MCF 10A (cell line): ENCODE results near the gene HEMGN. TPM values are rescaled to one million over a fixed set of nuclear protein-coding genes. Genes with fewer than 3 reads are reported as not detected.

ENCODE experiments used
- BruUV-seq: library from RNA; stranded (reverse); fragments of 400-500 nt; replicated peaks from 2 replicates; lab custom pipeline; 2021; lab: Mats Ljungman, UMichigan
- CTCF ChIA-PET: fragments of 300-600 bp; sonication (Branson Sonifier 250); formaldehyde crosslinking; extraction: SDS; loops from one replicate; lab custom pipeline; 2021; ENCODE audit warnings: antibody characterized with exemption, inconsistent platforms; lab: Yijun Ruan, JAX
- POLR2A ChIA-PET: fragments of 300-600, 350-650 bp; sonication (Branson Sonifier 250); formaldehyde crosslinking; extraction: SDS; loops from one replicate; lab custom pipeline; 2020; ENCODE audit warnings: antibody characterized with exemption, inconsistent platforms; lab: Yijun Ruan, JAX
- DNase-seq: peaks from one replicate; pipeline ENCODE4 v3.0.0-alpha.2; 2018; ENCODE audit not compliant: unreplicated experiment
- H3K27ac Mint-ChIP-seq: one replicate; pipeline ENCODE4 v1.8.0; 2022; ENCODE audit warnings: mild to moderate bottlenecking, low read depth, mixed read lengths; ENCODE audit not compliant: unreplicated experiment
- H3K27me3 Mint-ChIP-seq: one replicate; pipeline ENCODE4 v1.8.0; 2022; ENCODE audit warnings: mixed read lengths; ENCODE audit not compliant: insufficient read depth, unreplicated experiment
- H3K36me3 Mint-ChIP-seq: one replicate; pipeline ENCODE4 v1.8.0; 2022; ENCODE audit warnings: mild to moderate bottlenecking, moderate library complexity, mixed read lengths; ENCODE audit not compliant: insufficient read depth, unreplicated experiment
- H3K4me1 Mint-ChIP-seq: one replicate; pipeline ENCODE4 v1.8.0; 2022; ENCODE audit warnings: mixed read lengths; ENCODE audit not compliant: insufficient read depth, unreplicated experiment
- H3K4me3 Mint-ChIP-seq: one replicate; pipeline ENCODE4 v1.8.0; 2022; ENCODE audit warnings: mild to moderate bottlenecking, moderate library complexity, mixed read lengths; ENCODE audit not compliant: unreplicated experiment
- H3K9me3 Mint-ChIP-seq: one replicate; pipeline ENCODE4 v1.8.0; 2022; ENCODE audit warnings: mixed read lengths; ENCODE audit not compliant: unreplicated experiment
- intact Hi-C: fragments of 100-400 bp; cut with micrococcal nuclease; formaldehyde crosslinking; loops from 2 replicates; pipeline ENCODE4 v1.14.1; 2022
- total RNA-seq: library from RNA; stranded (reverse); gene quantifications from 2 replicates; pipeline ENCODE4 v1.2.3, GENCODE V29; 2022
- TF ChIP-seq, protein P1 (sequence below): fragments of 200-600 bp; IDR thresholded peaks from one replicate; pipeline ENCODE4 v1.8.0; 2022; ENCODE audit warnings: antibody characterized with exemption, mild to moderate bottlenecking; ENCODE audit not compliant: unreplicated experiment

Gene HEMGN
- total RNA-seq, 1 experiment from 2014 or later: not detected

DNA sequence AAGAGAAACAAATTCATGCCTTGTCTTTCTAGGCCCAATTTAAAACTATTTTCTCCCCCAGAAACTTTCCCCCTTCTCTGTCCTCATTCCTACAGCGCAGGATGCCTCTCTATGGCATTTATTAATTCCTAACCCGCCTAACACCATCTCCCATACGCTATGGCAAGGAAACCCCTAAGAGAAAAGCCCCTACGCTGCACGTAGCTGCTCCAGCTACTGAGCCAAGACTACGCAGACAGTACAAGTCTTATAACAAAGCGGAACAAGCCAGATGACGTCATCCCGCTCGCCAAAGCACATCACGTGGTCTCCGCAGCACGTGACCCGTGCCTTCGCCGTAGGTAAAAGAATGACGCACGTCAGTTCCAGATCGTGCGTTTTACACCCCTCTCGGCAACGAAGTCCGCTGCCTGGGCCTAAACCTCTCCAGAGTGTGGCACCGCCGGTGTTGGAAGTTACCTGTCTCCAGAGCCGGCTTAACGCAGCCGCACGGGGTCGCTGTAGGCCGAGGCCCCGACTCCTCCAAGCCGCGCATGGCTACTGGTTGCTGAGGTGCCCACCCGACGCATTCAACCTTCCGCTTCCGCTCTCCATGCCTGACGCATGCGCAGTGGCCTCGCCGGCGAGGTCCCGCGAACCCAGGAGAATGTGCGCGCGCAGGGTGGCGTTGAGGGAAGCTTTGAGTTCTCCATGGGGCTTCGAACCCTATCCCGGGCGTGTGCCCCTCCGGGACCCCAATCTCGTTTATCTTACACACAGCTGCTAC is 15.8 kb downstream of the HEMGN start, which contains the start of gene TRMO:
TSS of gene TRMO (minus strand) at position 542 of the 766 bp plus-strand sequence. CDS start at position 535, 7 bp downstream.
- H3K27me3 Mint-ChIP-seq: peaks cover 25% of the 10 kb centered on the region
- peak; percentile 97 for DNase-seq

DNA sequence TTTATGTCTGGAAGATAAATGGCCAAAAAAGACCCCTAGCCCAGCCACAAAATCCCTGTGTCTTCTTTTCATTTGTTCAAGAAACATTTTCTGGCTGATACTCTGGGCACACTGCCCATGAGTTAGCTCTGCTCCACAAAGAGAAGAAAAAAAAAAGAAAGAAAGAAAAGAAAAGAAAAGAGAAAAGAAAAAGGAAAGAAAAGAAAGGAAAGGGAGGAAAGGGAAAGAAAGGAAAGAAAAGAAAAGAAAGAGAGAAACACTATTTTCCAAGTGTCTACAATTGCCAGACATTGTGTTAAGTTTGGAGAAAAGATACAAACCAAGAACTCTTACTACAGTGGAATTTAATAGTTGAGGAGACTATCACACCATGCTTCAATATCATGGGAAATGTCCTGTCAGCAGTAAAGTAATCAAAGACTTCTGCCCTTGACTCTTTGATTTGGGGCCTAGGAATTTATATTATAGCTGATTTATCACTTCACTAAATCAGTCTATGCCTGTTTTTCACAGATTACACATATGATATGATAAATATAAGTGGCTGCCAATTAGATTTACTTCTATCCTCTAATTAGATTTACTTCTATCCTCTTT is 18.7 kb downstream of the HEMGN start:
- POLR2A ChIA-PET: interaction anchor here (0.6 to 5.8 kb wide), 7 partner anchors 8 to 353 kb away, joined by 3 to 91 read pairs (median 3); partner anchors contain the start of gene ANP32B
- no peak for DNase-seq
- Mint-ChIP-seq H3K36me3 (peaks cover 28% of the 10 kb centered on the region), H3K4me1 (peaks cover 19% of the 10 kb centered on the region), H3K9me3 (no peaks in the 10 kb centered on the region), H3K27me3 (peaks cover 3% of the 10 kb centered on the region), H3K4me3 (no peak overlapping the region), H3K27ac (peak overlapping the region; percentile 80)
- intact Hi-C loops: no loop called here
- TF ChIP-seq, protein P1, sequence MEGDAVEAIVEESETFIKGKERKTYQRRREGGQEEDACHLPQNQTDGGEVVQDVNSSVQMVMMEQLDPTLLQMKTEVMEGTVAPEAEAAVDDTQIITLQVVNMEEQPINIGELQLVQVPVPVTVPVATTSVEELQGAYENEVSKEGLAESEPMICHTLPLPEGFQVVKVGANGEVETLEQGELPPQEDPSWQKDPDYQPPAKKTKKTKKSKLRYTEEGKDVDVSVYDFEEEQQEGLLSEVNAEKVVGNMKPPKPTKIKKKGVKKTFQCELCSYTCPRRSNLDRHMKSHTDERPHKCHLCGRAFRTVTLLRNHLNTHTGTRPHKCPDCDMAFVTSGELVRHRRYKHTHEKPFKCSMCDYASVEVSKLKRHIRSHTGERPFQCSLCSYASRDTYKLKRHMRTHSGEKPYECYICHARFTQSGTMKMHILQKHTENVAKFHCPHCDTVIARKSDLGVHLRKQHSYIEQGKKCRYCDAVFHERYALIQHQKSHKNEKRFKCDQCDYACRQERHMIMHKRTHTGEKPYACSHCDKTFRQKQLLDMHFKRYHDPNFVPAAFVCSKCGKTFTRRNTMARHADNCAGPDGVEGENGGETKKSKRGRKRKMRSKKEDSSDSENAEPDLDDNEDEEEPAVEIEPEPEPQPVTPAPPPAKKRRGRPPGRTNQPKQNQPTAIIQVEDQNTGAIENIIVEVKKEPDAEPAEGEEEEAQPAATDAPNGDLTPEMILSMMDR: no peak
- CTCF ChIA-PET: interaction anchor here (0.9 to 5.4 kb wide), 2 partner anchors 18 to 856 kb away, joined by 3 to 41 read pairs; no protein-coding TSS in a partner anchor
- no TSS peak for BruUV-seq

More for the DNA sequence above, 15.8 kb downstream of the HEMGN start, which contains the start of gene TRMO:
- peak within 1 kb of the TSS; percentile 100 for H3K27ac Mint-ChIP-seq
- BruUV-seq: TSS peak; percentile 95
- TF ChIP-seq, protein P1: peak; percentile 36
- H3K4me1 Mint-ChIP-seq: peaks cover 19% of the 10 kb centered on the region
- peaks cover 17% of the 10 kb centered on the region for H3K36me3 Mint-ChIP-seq
- CTCF ChIA-PET: interaction anchor here (0.6 to 5.4 kb wide), 23 partner anchors 12 to 1213 kb away, joined by 3 to 41 read pairs (median 4); partner anchors contain the start of gene NANS
- POLR2A ChIA-PET: interaction anchor here (0.6 to 5.8 kb wide), 33 partner anchors 9 to 333 kb away, joined by 3 to 91 read pairs (median 5); partner anchors contain the start of genes ANP32B, NANS, NCBP1 and TBC1D2
- H3K9me3 Mint-ChIP-seq: no peaks in the 10 kb centered on the region
- H3K4me3 Mint-ChIP-seq: peak within 1 kb of the TSS; percentile 87
- intact Hi-C loops: loop anchor here (5.0 kb wide), 2 partner anchors 135 to 285 kb away; partner anchors contain the start of gene NANS

DNA sequence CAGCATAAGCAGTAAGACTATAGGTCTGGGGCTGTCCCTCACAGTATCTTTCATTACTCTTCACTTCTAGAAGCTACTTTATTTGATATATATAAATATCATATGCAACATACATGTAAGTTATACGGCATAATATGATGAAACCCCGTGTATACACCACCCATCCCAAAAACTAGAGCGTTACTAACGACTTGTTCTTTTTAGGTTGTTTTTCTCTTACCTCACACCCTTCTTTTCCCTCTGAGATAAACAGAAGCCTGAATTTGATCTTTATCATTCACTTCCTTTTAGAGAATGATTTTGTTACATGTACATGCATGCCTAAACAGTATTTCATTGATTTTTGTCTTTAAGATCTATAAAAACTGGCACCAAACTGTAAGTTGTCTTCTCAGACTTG is 19.4 kb downstream of the HEMGN start:
- Mint-ChIP-seq H3K4me3 (no peak overlapping the region), H3K27me3 (no peaks in the 10 kb centered on the region), H3K4me1 (peaks cover 19% of the 10 kb centered on the region), H3K36me3 (peaks cover 35% of the 10 kb centered on the region), H3K9me3 (no peaks in the 10 kb centered on the region), H3K27ac (peak overlapping the region; percentile 80)
- POLR2A ChIA-PET: interaction anchor here (0.5 kb wide), 1 partner anchor 214 kb away, joined by 3 read pairs; no protein-coding TSS in a partner anchor
- TF ChIP-seq, protein P1: no peak
- BruUV-seq: no TSS peak
- intact Hi-C loops: no loop called here
- CTCF ChIA-PET: interaction anchor here (0.6 kb wide), 1 partner anchor 215 kb away, joined by 3 read pairs; no protein-coding TSS in a partner anchor
- DNase-seq: no peak
